Measurements from ENCODE around the gene ZNF8.
"Not testable (repeated sequence)": the region's sequence is repeated elsewhere in the genome, so short reads cannot be mapped to it uniquely, and the experiment has no call there.

Gene ZNF8

DNA sequence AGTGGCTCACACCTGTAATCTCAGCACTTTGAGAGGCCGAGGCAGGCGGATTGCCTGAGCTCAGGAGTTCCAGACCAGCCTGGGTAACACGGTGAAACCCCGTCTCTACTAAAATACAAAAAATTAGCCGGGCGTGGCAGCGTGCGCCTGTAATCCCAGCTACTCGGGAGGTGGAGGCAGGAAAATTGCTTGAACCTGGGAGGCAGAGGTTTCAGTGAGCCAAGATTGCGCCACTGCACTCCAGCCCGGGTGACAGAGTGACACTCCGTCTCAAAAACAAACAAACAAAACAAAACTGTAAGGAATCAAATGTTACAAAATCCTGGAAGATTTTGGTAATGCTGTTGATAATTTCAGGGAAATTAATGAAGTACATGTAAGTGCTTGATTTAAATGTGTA, 69.3 kb downstream of the ZNF8 start:
- H3K4me3 ChIP-seq (ENCODE audit: low read depth, low read length), result not testable (repeated sequence)

DNA sequence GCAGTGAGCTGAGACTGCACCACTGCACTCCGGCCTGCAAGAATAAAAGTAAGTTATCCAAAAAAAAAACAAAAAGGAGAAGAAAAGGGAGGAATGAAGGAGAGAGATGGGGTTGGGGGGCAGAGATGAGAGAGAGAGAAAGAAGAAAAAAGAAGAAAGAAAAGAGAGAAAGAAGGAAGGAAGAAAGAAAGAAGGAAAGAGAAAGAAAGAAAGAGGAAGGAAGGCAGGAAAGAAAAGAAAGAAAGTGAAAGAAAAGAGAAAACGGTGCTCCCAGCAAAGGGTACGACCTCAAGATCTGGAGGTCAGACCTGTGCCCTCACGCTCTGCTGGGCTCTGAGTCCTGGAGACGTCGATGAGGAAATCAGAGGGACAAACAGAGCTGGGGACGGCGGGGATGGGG, 70.8 kb downstream of the ZNF8 start:
- peaks cover 4% of the 10 kb centered on the region for H3K79me1 ChIP-seq (ENCODE audit: low read length)
- no peak overlapping the region for H3K23ac ChIP-seq (ENCODE audit: low read length)
- H2BK12ac ChIP-seq (ENCODE audit: low read length), result no peak overlapping the region
- H4K8ac ChIP-seq (ENCODE audit: low read depth, low read length), result no peak overlapping the region
- H3K4ac ChIP-seq (ENCODE audit: low read depth, low read length), result no peak overlapping the region
- peaks cover 2% of the 10 kb centered on the region for H3K9me3 ChIP-seq (ENCODE audit: insufficient read depth, low read depth, low read length)
- H3K14ac ChIP-seq (ENCODE audit: low read length), result no peak overlapping the region
- H3K27ac ChIP-seq (ENCODE audit: low read depth, low read length), result no peak overlapping the region
- H3K27me3 ChIP-seq (ENCODE audit: insufficient read depth, low read length), result peaks cover 15% of the 10 kb centered on the region
- H4K91ac ChIP-seq (ENCODE audit: low read depth, low read length), result no peak overlapping the region
- H3K18ac ChIP-seq (ENCODE audit: low read length), result no peak overlapping the region
- WGBS (ENCODE audit: extremely low coverage, insufficient coverage, insufficient read length), result no CpG with 5 or more reads among the region's 8 CpGs
- no peak overlapping the region for H3K4me3 ChIP-seq (ENCODE audit: low read depth, low read length)
- no peak overlapping the region for H2AK5ac ChIP-seq (ENCODE audit: low read length)
- H4K12ac ChIP-seq (ENCODE audit: low read depth, low read length), result no peak overlapping the region
- no peak overlapping the region for H2AFZ ChIP-seq (ENCODE audit: insufficient read depth, low read length, poor library complexity)
- no peak overlapping the region for H3K9ac ChIP-seq (ENCODE audit: low read length)
- H3K79me2 ChIP-seq (ENCODE audit: control insufficient read depth, insufficient read depth, low read length, poor library complexity), result peaks cover 2% of the 10 kb centered on the region
- H3K4me2 ChIP-seq (ENCODE audit: low read length), result no peak overlapping the region
- DNase-seq, result no peak
- H2BK120ac ChIP-seq (ENCODE audit: insufficient read depth, low read length, poor library complexity), result no peak overlapping the region
- H3K36me3 ChIP-seq (ENCODE audit: control insufficient read depth in 1 of 2, insufficient read depth in 2 of 2, low read length in 2 of 2), result no peaks in the 10 kb centered on the region
- no peak overlapping the region for H2BK5ac ChIP-seq (ENCODE audit: low read depth, low read length, poor library complexity)
- peaks cover 3 to 7% of the 10 kb centered on the region in 2 experiments for H3K4me1 ChIP-seq (ENCODE audit: control insufficient read depth in 1 of 2, insufficient read depth in 2 of 2, low read length in 2 of 2)

More for the DNA sequence above, 69.3 kb downstream of the ZNF8 start:
- H2AK5ac ChIP-seq (ENCODE audit: low read length); H3K14ac ChIP-seq (ENCODE audit: low read length); H3K9ac ChIP-seq (ENCODE audit: low read length); H4K12ac ChIP-seq (ENCODE audit: low read depth, low read length); H3K4me1 ChIP-seq (ENCODE audit: control insufficient read depth in 1 of 2, insufficient read depth in 2 of 2, low read length in 2 of 2); H3K4ac ChIP-seq (ENCODE audit: low read depth, low read length); H3K79me2 ChIP-seq (ENCODE audit: control insufficient read depth, insufficient read depth, low read length, poor library complexity); H3K9me3 ChIP-seq (ENCODE audit: insufficient read depth, low read depth, low read length); DNase-seq; H2BK5ac ChIP-seq (ENCODE audit: low read depth, low read length, poor library complexity); H4K91ac ChIP-seq (ENCODE audit: low read depth, low read length); H3K23ac ChIP-seq (ENCODE audit: low read length); H2BK12ac ChIP-seq (ENCODE audit: low read length); H3K36me3 ChIP-seq (ENCODE audit: control insufficient read depth in 1 of 2, insufficient read depth in 2 of 2, low read length in 2 of 2); H2BK120ac ChIP-seq (ENCODE audit: insufficient read depth, low read length, poor library complexity); H4K8ac ChIP-seq (ENCODE audit: low read depth, low read length); H3K27ac ChIP-seq (ENCODE audit: low read depth, low read length); H3K18ac ChIP-seq (ENCODE audit: low read length); H2AFZ ChIP-seq (ENCODE audit: insufficient read depth, low read length, poor library complexity); H3K79me1 ChIP-seq (ENCODE audit: low read length): not testable (repeated sequence)
- peaks cover 15% of the 10 kb centered on the region for H3K27me3 ChIP-seq (ENCODE audit: insufficient read depth, low read length)
- H3K4me2 ChIP-seq (ENCODE audit: low read length), result peak overlapping the region; percentile 96
- WGBS (ENCODE audit: extremely low coverage, insufficient coverage, insufficient read length), result no CpG with 5 or more reads among the region's 12 CpGs

DNA sequence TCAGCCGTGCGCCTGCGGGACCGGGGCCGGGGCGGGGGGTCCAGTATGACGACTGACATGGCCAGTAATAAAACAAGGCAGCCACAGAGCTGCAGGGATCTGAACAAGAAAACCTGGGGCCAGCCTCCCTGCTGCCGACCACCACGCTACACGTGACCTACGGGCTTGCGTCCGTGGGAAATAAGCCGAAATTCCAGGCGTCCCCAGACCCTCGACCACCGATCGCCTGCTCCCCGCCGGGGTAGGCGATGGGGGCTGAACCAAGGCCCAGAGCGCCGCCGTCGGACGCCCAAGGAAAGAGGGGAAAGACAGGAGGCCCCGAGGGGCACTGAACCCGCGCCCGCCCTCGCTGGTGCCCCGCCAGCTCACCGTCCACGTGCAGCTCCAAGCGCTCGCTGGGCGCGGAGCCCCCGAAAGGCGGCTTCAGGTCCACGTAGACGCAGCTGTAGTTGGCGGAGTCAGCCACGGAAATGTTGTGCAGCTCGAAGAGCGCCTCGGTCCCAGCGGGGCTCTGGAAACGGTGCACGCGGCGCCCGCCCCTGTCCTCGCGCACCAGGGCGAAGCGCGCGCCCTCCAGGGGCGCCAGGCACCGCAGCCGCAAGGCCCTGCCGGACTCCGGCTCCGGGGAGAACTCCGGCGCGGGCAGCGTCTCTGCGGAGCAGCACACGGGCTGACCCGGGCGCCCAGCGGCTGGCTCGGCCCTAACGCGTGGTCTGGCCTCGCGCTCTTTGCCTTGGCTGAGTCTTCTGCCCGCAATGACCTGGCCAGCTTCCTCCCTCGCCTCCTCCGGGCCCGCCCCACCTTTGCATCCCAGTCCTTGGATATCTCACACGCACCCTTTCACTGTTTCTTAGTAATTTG, 71.5 kb downstream of the ZNF8 start:
- peaks cover 15% of the 10 kb centered on the region for H3K27me3 ChIP-seq (ENCODE audit: insufficient read depth, low read length)
- no peak overlapping the region for H3K4ac ChIP-seq (ENCODE audit: low read depth, low read length)
- no peak overlapping the region for H3K23ac ChIP-seq (ENCODE audit: low read length)
- no peak overlapping the region for H3K4me2 ChIP-seq (ENCODE audit: low read length)
- no peak for DNase-seq
- H2BK120ac ChIP-seq (ENCODE audit: insufficient read depth, low read length, poor library complexity), result no peak overlapping the region
- no peak overlapping the region for H2AFZ ChIP-seq (ENCODE audit: insufficient read depth, low read length, poor library complexity)
- H3K9me3 ChIP-seq (ENCODE audit: insufficient read depth, low read depth, low read length), result peaks cover 2% of the 10 kb centered on the region
- H3K9ac ChIP-seq (ENCODE audit: low read length), result no peak overlapping the region
- no peak overlapping the region for H3K14ac ChIP-seq (ENCODE audit: low read length)
- no peak overlapping the region for H3K4me3 ChIP-seq (ENCODE audit: low read depth, low read length)
- no CpG with 5 or more reads among the region's 84 CpGs for WGBS (ENCODE audit: extremely low coverage, insufficient coverage, insufficient read length)
- H2BK5ac ChIP-seq (ENCODE audit: low read depth, low read length, poor library complexity), result no peak overlapping the region
- H2BK12ac ChIP-seq (ENCODE audit: low read length), result no peak overlapping the region
- H4K8ac ChIP-seq (ENCODE audit: low read depth, low read length), result no peak overlapping the region
- H3K79me1 ChIP-seq (ENCODE audit: low read length), result peaks cover 4% of the 10 kb centered on the region
- peaks cover 3 to 7% of the 10 kb centered on the region in 2 experiments for H3K4me1 ChIP-seq (ENCODE audit: control insufficient read depth in 1 of 2, insufficient read depth in 2 of 2, low read length in 2 of 2)
- no peak overlapping the region for H3K18ac ChIP-seq (ENCODE audit: low read length)
- no peaks in the 10 kb centered on the region for H3K36me3 ChIP-seq (ENCODE audit: control insufficient read depth in 1 of 2, insufficient read depth in 2 of 2, low read length in 2 of 2)
- no peak overlapping the region for H4K12ac ChIP-seq (ENCODE audit: low read depth, low read length)
- H2AK5ac ChIP-seq (ENCODE audit: low read length), result no peak overlapping the region
- H3K79me2 ChIP-seq (ENCODE audit: control insufficient read depth, insufficient read depth, low read length, poor library complexity), result peaks cover 2% of the 10 kb centered on the region
- H4K91ac ChIP-seq (ENCODE audit: low read depth, low read length), result no peak overlapping the region
- no peak overlapping the region for H3K27ac ChIP-seq (ENCODE audit: low read depth, low read length)

DNA sequence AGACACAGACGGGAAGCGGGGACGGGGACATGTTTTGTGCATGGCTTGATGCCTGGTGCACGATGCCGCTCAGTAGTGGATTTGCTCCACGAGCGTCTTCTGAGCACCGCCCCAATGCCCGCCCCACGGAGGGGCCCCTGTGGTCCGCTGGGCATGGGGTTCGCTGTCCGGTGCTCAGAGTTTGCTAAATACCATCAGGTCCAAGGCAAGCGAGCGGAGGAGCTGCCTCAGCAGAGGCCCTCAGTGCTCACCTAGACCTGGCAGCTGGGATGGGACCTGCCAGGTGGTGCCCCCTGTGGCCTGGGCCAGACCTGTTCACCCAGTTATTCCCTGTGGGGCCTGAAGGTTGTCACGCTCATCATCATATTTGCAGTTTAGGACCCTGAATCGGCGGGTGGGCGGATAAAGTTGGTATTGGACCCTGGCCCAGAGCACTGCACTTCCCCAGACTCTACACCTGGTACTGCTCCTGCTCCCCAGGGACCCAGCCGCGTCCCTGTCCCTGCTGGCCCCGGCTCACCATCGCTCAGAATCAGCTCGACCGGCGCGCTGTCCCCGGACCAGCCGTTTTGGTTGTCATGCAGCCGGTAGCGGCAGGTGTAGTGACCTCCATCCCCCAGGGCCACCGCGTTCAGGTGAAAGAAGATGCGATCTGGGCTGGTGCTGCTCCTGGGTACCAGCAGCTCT, 72.3 kb downstream of the ZNF8 start:
- H2BK12ac ChIP-seq (ENCODE audit: low read length), result no peak overlapping the region
- H3K9me3 ChIP-seq (ENCODE audit: insufficient read depth, low read depth, low read length), result peaks cover 2% of the 10 kb centered on the region
- H3K18ac ChIP-seq (ENCODE audit: low read length), result no peak overlapping the region
- no peak overlapping the region for H2AFZ ChIP-seq (ENCODE audit: insufficient read depth, low read length, poor library complexity)
- H2BK120ac ChIP-seq (ENCODE audit: insufficient read depth, low read length, poor library complexity), result no peak overlapping the region
- H3K4me3 ChIP-seq (ENCODE audit: low read depth, low read length), result no peak overlapping the region
- WGBS (ENCODE audit: extremely low coverage, insufficient coverage, insufficient read length), result no CpG with 5 or more reads among the region's 34 CpGs
- H3K36me3 ChIP-seq (ENCODE audit: control insufficient read depth in 1 of 2, insufficient read depth in 2 of 2, low read length in 2 of 2), result no peaks in the 10 kb centered on the region
- DNase-seq, result no peak
- no peak overlapping the region for H3K23ac ChIP-seq (ENCODE audit: low read length)
- H4K91ac ChIP-seq (ENCODE audit: low read depth, low read length), result no peak overlapping the region
- peaks cover 15% of the 10 kb centered on the region for H3K27me3 ChIP-seq (ENCODE audit: insufficient read depth, low read length)
- no peak overlapping the region for H3K27ac ChIP-seq (ENCODE audit: low read depth, low read length)
- H3K4me2 ChIP-seq (ENCODE audit: low read length), result no peak overlapping the region
- no peak overlapping the region for H4K12ac ChIP-seq (ENCODE audit: low read depth, low read length)
- H3K4me1 ChIP-seq (ENCODE audit: control insufficient read depth in 1 of 2, insufficient read depth in 2 of 2, low read length in 2 of 2), result peaks cover 3 to 7% of the 10 kb centered on the region in 2 experiments
- no peak overlapping the region for H2BK5ac ChIP-seq (ENCODE audit: low read depth, low read length, poor library complexity)
- no peak overlapping the region for H3K14ac ChIP-seq (ENCODE audit: low read length)
- peaks cover 2% of the 10 kb centered on the region for H3K79me2 ChIP-seq (ENCODE audit: control insufficient read depth, insufficient read depth, low read length, poor library complexity)
- H2AK5ac ChIP-seq (ENCODE audit: low read length), result no peak overlapping the region
- no peak overlapping the region for H3K9ac ChIP-seq (ENCODE audit: low read length)
- no peak overlapping the region for H3K4ac ChIP-seq (ENCODE audit: low read depth, low read length)
- H3K79me1 ChIP-seq (ENCODE audit: low read length), result peaks cover 4% of the 10 kb centered on the region
- no peak overlapping the region for H4K8ac ChIP-seq (ENCODE audit: low read depth, low read length)

All from trophoblast cell (in vitro differentiated cells and primary cell).